Measurements from ENCODE around the gene GLT8D1.

Gene GLT8D1, protein sequence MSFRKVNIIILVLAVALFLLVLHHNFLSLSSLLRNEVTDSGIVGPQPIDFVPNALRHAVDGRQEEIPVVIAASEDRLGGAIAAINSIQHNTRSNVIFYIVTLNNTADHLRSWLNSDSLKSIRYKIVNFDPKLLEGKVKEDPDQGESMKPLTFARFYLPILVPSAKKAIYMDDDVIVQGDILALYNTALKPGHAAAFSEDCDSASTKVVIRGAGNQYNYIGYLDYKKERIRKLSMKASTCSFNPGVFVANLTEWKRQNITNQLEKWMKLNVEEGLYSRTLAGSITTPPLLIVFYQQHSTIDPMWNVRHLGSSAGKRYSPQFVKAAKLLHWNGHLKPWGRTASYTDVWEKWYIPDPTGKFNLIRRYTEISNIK

DNA sequence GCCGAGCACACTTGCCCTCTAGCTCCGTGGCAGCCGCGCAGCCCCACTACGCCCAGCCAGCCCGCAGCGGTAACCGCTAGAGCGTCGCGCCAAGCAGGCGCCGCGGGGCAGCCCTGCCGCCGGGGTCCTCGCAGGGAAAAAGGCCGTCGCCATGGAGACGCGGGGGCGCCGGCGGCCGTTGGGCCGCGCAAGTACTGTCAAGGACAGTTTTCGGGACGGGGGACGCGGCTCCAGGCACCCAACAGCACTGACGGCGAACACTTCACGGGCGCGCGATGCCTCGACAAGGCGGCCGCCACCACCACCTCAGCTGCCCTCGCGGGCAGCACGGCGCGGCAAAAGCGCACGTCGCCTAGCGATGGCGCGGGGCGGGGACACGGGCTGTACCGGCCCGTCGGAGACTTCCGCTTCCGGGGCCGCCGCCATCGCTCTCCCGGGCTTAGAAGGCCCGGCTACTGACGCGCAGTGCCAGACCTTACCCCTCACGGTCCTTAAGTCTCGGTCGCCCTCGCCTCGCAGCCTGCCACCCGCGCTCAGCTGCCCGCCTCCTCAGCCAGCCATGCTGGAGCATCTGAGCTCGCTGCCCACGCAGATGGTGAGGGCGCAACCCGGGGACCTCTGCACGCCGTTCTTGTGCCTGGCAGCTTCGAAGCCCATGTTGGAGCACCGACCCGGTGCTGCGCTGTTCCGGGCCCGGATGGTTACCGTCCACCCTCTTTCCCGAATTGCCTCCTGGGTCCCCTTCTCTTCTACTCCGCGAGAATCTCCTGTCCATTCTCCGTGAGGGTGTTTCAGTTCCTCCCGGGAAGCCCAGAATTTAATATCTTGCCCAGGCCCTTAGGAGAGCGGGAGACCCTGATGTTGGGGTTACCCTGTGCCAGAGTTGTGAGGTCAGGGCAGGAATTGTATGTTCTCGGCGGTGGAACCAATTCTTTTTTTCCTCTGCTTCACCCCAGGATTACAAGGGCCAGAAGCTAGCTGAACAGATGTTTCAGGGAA, at the start of gene GLT8D1, which contains the start of gene SPCS1:
TSS of gene GLT8D1 (minus strand) at position 104 of the 999 bp plus-strand sequence. CDS start 5,331 bp downstream, outside the sequence.
TSS of gene SPCS1 (plus strand) at position 419 of the 999 bp plus-strand sequence. CDS start at position 560, 141 bp downstream.
- H3K36me3 ChIP-seq (replicated peaks) = peaks cover 3% of the 10 kb centered on the region
- H3K4me3 ChIP-seq (ENCODE audit: low read depth, low read length) = peak within 1 kb of the TSS; percentile 96
- peak within 1 kb of the TSS; percentile 97 for H3K27ac ChIP-seq
- in situ Hi-C loops (cut with HindIII; ENCODE audit: low pct_ligation_motif_present, low sequenced_read_pairs) = no loop called here
- DNase-seq = peak; percentile 67
- TF ChIP-seq, protein P1, sequence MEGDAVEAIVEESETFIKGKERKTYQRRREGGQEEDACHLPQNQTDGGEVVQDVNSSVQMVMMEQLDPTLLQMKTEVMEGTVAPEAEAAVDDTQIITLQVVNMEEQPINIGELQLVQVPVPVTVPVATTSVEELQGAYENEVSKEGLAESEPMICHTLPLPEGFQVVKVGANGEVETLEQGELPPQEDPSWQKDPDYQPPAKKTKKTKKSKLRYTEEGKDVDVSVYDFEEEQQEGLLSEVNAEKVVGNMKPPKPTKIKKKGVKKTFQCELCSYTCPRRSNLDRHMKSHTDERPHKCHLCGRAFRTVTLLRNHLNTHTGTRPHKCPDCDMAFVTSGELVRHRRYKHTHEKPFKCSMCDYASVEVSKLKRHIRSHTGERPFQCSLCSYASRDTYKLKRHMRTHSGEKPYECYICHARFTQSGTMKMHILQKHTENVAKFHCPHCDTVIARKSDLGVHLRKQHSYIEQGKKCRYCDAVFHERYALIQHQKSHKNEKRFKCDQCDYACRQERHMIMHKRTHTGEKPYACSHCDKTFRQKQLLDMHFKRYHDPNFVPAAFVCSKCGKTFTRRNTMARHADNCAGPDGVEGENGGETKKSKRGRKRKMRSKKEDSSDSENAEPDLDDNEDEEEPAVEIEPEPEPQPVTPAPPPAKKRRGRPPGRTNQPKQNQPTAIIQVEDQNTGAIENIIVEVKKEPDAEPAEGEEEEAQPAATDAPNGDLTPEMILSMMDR (IDR thresholded peaks at IDR 0.05; ENCODE audit: low read depth, low read length, missing control alignments) = no peak
- no peaks in the 10 kb centered on the region for H3K27me3 ChIP-seq (replicated peaks)

DNA sequence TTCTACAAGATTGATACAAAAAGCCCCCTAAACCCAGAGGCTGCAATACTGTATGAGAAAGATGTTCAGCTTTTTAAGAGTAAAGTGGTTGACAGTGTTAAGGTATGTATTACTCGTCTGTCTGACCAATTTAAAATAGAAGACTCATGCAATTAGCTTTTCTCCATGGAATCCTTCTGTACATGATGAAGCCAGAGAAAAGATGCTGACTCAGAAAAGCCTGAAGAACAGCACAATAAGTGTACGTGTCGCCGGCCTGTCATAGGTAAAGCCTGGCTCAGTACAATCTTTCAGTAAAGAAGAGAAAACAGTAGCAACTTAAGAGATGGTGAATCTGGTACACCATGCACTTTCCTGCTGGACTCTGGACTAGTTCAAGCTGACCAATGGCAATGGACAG, 48.8 kb upstream of the GLT8D1 start:
- in situ Hi-C loops (cut with HindIII; ENCODE audit: low pct_ligation_motif_present, low sequenced_read_pairs) = no loop called here
- no peaks in the 10 kb centered on the region for H3K27me3 ChIP-seq (replicated peaks)

DNA sequence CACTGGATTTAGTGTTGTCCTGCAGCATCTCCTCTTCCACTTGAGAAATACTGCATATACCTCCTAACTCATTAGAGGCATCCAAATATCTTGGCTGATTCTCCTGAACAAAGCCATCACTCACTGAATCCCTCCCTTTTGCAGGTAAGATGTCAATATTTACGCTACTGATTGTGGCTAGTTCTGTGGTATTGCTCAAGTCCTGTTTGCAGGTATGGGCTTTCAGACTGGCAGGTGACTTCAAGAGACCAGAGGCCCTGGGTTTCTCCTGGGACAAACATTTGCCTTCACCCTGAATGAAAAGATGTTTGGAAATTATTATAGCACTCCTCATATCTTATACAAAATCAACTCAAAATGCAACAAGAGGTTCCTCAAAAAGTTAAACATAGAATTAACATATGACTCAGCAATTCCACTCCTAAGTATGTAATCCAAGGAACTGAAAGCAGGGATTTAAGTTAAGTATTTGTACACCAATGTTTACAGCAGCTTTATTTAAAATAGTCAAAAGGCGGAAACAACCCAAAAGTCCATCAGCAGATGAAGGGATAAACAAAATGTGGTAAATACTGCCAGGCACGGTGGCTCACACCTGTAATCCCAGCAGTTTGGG, 46.6 kb upstream of the GLT8D1 start:
- H3K27me3 ChIP-seq (replicated peaks) = no peaks in the 10 kb centered on the region
- DNase-seq = no peak
- peaks cover 29% of the 10 kb centered on the region for H3K36me3 ChIP-seq (replicated peaks)
- TF ChIP-seq, protein P1 (IDR thresholded peaks at IDR 0.05; ENCODE audit: low read depth, low read length, missing control alignments) = no peak
- no peak overlapping the region for H3K4me3 ChIP-seq (ENCODE audit: low read depth, low read length)
- in situ Hi-C loops (cut with HindIII; ENCODE audit: low pct_ligation_motif_present, low sequenced_read_pairs) = no loop called here
- H3K27ac ChIP-seq = no peak overlapping the region

More for the DNA sequence above, 48.8 kb upstream of the GLT8D1 start:
- Histone ChIP-seq H3K27ac (no peak overlapping the region), H3K4me3 (ENCODE audit: low read depth, low read length) (no peak overlapping the region), H3K36me3 (replicated peaks) (peaks cover 26% of the 10 kb centered on the region)
- TF ChIP-seq, protein P1 (IDR thresholded peaks at IDR 0.05; ENCODE audit: low read depth, low read length, missing control alignments) = no peak
- DNase-seq = no peak

DNA sequence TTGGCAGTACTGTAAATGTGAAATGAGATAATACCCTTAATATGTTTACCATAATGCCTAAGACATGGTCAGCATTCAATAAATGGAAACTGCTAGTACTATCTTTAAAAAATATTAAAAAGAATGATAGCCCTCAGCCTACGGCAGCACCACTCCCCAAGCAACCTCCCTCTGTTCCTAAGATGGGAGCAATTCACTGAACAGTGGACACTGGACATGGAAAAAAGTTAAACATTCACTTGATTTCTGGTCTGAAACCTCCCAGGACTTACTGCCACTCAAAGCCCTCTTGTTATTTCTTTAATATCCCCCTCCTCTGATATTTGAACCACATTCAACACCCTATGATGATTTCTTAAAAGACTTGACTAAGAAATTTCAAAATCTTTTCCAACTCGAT, 38.1 kb upstream of the GLT8D1 start:
- TF ChIP-seq, protein P1 (IDR thresholded peaks at IDR 0.05; ENCODE audit: low read depth, low read length, missing control alignments) = no peak
- in situ Hi-C loops (cut with HindIII; ENCODE audit: low pct_ligation_motif_present, low sequenced_read_pairs) = no loop called here
- Histone ChIP-seq H3K27me3 (replicated peaks) (no peaks in the 10 kb centered on the region), H3K36me3 (replicated peaks) (peaks cover 33% of the 10 kb centered on the region), H3K27ac (no peak overlapping the region), H3K4me3 (ENCODE audit: low read depth, low read length) (no peak overlapping the region)
- no peak for DNase-seq

DNA sequence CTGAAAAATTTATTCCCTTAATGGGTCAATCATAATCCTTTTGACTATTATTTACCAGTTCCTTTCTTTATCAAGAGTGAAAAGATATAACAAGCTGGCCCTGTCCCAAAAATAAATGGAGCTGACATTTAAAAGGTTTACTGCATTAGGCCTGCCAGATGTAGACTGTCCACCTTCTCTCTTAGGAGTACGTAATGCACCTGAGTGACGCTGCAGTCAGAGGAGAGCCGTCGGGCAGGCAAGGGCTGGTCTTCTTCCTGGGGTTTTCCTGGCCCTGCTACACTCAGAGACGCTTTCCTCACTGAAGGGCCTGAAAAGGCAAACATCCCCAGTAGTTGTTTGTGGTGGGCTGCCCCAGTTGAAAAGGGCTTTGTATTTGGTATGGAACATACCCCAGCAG, 37.6 kb upstream of the GLT8D1 start:
- no peak overlapping the region for H3K4me3 ChIP-seq (ENCODE audit: low read depth, low read length)
- H3K27ac ChIP-seq = no peak overlapping the region
- no peak for DNase-seq
- in situ Hi-C loops (cut with HindIII; ENCODE audit: low pct_ligation_motif_present, low sequenced_read_pairs) = no loop called here
- TF ChIP-seq, protein P1 (IDR thresholded peaks at IDR 0.05; ENCODE audit: low read depth, low read length, missing control alignments) = no peak
- peaks cover 35% of the 10 kb centered on the region for H3K36me3 ChIP-seq (replicated peaks)
- no peaks in the 10 kb centered on the region for H3K27me3 ChIP-seq (replicated peaks)

All from brain microvascular endothelial cell (primary cell).